GM23248 (cell line): ENCODE measurements around the gene INPP5D. TPM values are rescaled to one million over a fixed set of nuclear protein-coding genes. Genes with fewer than 3 reads are reported as not detected.

Source experiments
- DNase-seq: peaks from one replicate; pipeline ENCODE4 v3.0.0-alpha.2; 2015
- H2AFZ ChIP-seq: fragments of 200-600 bp; sonication (generic); 2 replicates; pipeline ENCODE4 v1.6.1; 2016; ENCODE audit warnings: antibody characterized with exemption
- H3F3A ChIP-seq: fragments of 200-600 bp; sonication (generic); 2 replicates; pipeline ENCODE4 v1.6.1; 2016; ENCODE audit warnings: mild to moderate bottlenecking, antibody characterized with exemption, mixed run types; ENCODE audit not compliant: insufficient read depth
- H3K27ac ChIP-seq: fragments of 200-600 bp; sonication (generic); 2 replicates; pipeline ENCODE4 v1.5.1; 2016; ENCODE audit warnings: mild to moderate bottlenecking
- H3K27me3 ChIP-seq: fragments of 200-600 bp; sonication (generic); replicated peaks from 2 replicates; pipeline ENCODE4 v1.6.1; 2016; ENCODE audit warnings: mild to moderate bottlenecking; ENCODE audit not compliant: insufficient read depth
- H3K36me3 ChIP-seq: fragments of 200-600 bp; sonication (generic); 2 replicates; pipeline ENCODE4 v1.6.1; 2016; ENCODE audit warnings: low read depth, mild to moderate bottlenecking
- H3K4me1 ChIP-seq: fragments of 200-600 bp; sonication (generic); 2 replicates; pipeline ENCODE4 v1.6.1; 2016; ENCODE audit warnings: mild to moderate bottlenecking; ENCODE audit not compliant: insufficient read depth
- H3K4me2 ChIP-seq: fragments of 200-600 bp; sonication (generic); one replicate; pipeline ENCODE4 v1.6.1; 2016; ENCODE audit warnings: mild to moderate bottlenecking; ENCODE audit not compliant: unreplicated experiment
- H3K4me3 ChIP-seq: fragments of 200-600 bp; sonication (generic); 2 replicates; pipeline ENCODE4 v1.5.1; 2016; ENCODE audit warnings: mild to moderate bottlenecking
- H3K79me2 ChIP-seq: fragments of 200-600 bp; sonication (generic); 2 replicates; pipeline ENCODE4 v1.6.1; 2016; ENCODE audit warnings: mild to moderate bottlenecking; ENCODE audit not compliant: insufficient read depth
- H3K9ac ChIP-seq: fragments of 200-600 bp; sonication (generic); 2 replicates; pipeline ENCODE4 v1.6.1; 2016; ENCODE audit warnings: mild to moderate bottlenecking
- H3K9me2 ChIP-seq: fragments of 200-600 bp; sonication (generic); 2 replicates; pipeline ENCODE4 v1.6.1; 2016; ENCODE audit warnings: mixed run types, mild to moderate bottlenecking, moderate library complexity; ENCODE audit not compliant: insufficient read depth
- H3K9me3 ChIP-seq: fragments of 200-600 bp; sonication (generic); one replicate; pipeline ENCODE4 v1.6.1; 2017; ENCODE audit warnings: low read depth
- H4K20me1 ChIP-seq: fragments of 200-600 bp; sonication (generic); 2 replicates; pipeline ENCODE4 v1.6.0; 2016; ENCODE audit not compliant: insufficient read depth
- EZH2 ChIP-seq: fragments of 200-600 bp; sonication (generic); IDR thresholded peaks from 2 replicates; pipeline ENCODE4 v1.6.1; 2018; ENCODE audit warnings: antibody characterized with exemption, mild to moderate bottlenecking; ENCODE audit not compliant: insufficient read depth, poor library complexity, severe bottlenecking
- EZH2phosphoT487 ChIP-seq: fragments of 200-600 bp; sonication (generic); IDR thresholded peaks from 2 replicates; pipeline ENCODE4 v1.6.1; 2018; ENCODE audit warnings: antibody characterized with exemption, moderate library complexity, mild to moderate bottlenecking, low read depth; ENCODE audit not compliant: insufficient read depth
- WGBS, 2 experiments: methylation state at CpG; one replicate each; pipeline ENCODE4 v1.1.6; 2015 to 2017; ENCODE audit warnings: low lambda C conversion rate in 2 of 2, low coverage in 1 of 2; ENCODE audit errors: missing lambda C conversion rate in 2 of 2; 5-methylcytosine and 5-hydroxymethylcytosine counted together
- in situ Hi-C: fragments of 300-500 bp; cut with MboI; formaldehyde crosslinking; loops from 2 replicates; pipeline ENCODE4 v1.15.0; 2020
- polyA plus RNA-seq: library from polyadenylated mRNA; unstranded; fragments of >200 nt; fragmentation: Nextera tagmentation; extraction: Ambion mirVana; gene quantifications from 2 replicates; pipeline ENCODE4 v1.2.1, GENCODE V29; 2016
- total RNA-seq: library from RNA; depleted of rRNA; stranded (reverse); fragments of >200 nt; shearing (Covaris generic); gene quantifications from 2 replicates; pipeline ENCODE4 v1.2.3, GENCODE V29; 2014

Gene INPP5D
- total and polyA plus RNA-seq, 2 experiments from 2014 or later, result 0.23 TPM; not detected in 1

DNA sequence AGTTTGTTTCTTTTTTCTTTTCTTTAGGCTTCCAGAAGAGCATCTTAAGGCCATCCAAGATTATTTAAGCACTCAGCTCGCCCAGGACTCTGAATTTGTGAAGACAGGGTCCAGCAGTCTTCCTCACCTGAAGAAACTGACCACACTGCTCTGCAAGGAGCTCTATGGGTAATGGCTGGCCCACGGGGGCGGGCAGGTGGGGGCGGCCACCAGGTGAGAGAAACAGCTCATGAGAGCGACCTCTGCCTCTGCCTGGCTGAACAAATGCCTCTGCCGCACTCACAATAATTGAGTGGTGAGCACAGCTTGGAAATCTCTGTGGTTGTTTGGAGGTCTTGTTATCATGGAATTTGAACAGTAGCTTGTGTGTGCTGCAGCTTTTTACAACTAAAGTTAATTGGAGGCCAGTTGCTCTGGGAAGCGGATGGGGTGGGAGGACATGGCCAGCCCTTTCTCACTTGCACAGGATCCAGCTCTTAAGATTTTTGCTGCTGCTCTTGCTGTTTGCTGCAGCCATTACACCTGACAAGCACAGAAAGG, 70.4 kb downstream of the INPP5D start:
- H3K27ac ChIP-seq, result no peak overlapping the region
- H3K27me3 ChIP-seq, result peaks cover 36% of the 10 kb centered on the region
- H3K4me3 ChIP-seq, result no peak overlapping the region
- H4K20me1 ChIP-seq, result no peaks in the 10 kb centered on the region
- WGBS, 2 experiments, result 58 to 64% methylated on average over 7 of the region's 7 CpGs
- H3K9me3 ChIP-seq, result no peaks in the 10 kb centered on the region
- TF ChIP-seq EZH2phosphoT487, result no peak
- TF ChIP-seq EZH2, result no peak
- no peaks in the 10 kb centered on the region for H3K9me2 ChIP-seq
- H3K4me1 ChIP-seq, result no peaks in the 10 kb centered on the region
- no peaks in the 10 kb centered on the region for H3K36me3 ChIP-seq
- no peak overlapping the region for H2AFZ ChIP-seq
- no peak overlapping the region for H3K9ac ChIP-seq
- no peaks in the 10 kb centered on the region for H3F3A ChIP-seq
- H3K4me2 ChIP-seq, result no peak overlapping the region
- in situ Hi-C loops, result no loop called here
- DNase-seq, result no peak
- H3K79me2 ChIP-seq, result no peaks in the 10 kb centered on the region

DNA sequence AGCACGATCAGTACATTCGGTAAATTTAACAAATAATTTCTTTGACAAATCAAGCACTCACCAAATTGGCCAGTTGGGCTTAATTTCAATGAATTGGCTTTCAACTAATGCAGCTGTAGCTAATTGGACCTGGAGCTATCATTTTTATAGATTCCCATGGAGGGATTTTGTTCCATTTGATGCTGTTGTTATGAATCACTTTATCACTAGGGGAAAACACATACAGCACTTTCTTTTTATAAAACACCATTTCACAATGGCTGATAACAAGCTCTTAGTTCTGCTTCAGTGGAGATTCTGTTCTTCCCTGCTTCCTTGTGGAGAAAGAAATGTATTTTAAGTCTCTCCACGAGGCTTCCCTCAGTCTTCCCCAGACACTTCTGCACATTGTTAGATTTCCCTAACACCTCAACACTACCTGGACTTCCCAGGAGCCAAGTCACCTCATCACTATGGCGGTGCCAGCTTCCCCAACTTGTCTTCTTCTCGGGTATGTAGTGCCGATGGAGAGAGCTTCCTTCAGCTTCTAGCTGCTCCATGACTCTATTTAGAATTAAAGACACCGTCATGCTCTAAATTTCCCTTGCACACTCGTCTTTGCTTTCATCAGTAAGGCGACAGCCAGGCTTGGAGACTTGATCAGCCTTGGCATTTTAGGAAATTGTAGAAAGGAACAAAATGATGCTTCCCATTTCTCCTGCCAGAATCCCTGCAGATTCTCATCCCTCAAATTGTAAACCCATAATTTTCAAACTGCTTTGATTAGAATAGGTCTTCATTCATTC, 72.0 kb downstream of the INPP5D start:
- no peak overlapping the region for H3K4me2 ChIP-seq
- no peaks in the 10 kb centered on the region for H3F3A ChIP-seq
- H2AFZ ChIP-seq, result no peak overlapping the region
- H3K9me3 ChIP-seq, result no peaks in the 10 kb centered on the region
- H3K4me1 ChIP-seq, result no peaks in the 10 kb centered on the region
- 23 to 25% methylated on average over 9 of the region's 9 CpGs for WGBS, 2 experiments
- H3K27ac ChIP-seq, result no peak overlapping the region
- no peaks in the 10 kb centered on the region for H3K36me3 ChIP-seq
- H3K9me2 ChIP-seq, result no peaks in the 10 kb centered on the region
- no peaks in the 10 kb centered on the region for H4K20me1 ChIP-seq
- H3K79me2 ChIP-seq, result no peaks in the 10 kb centered on the region
- H3K4me3 ChIP-seq, result no peak overlapping the region
- H3K9ac ChIP-seq, result no peak overlapping the region
- in situ Hi-C loops, result no loop called here
- H3K27me3 ChIP-seq, result peaks cover 35% of the 10 kb centered on the region
- no peak for DNase-seq
- TF ChIP-seq EZH2 (no peak), EZH2phosphoT487 (no peak)

DNA sequence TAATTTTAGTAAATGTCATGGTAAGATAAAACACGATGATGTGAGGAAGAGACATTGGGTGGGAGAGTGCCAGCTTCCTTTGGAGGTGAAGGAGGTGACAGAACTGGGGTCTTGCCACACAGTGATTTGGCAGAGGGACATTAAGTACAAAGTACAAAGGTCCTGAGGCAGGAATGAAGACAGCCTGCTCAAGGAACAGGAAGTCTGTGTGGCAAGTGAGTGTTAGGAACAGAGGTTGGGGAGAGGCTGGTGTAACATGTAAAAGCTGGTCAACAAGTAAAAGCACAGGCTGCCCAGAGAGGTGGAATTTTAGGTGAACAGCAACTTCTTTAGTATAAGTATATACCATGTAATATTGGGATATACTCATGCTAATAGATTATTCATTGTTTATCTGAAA, 73.1 kb downstream of the INPP5D start:
- Histone ChIP-seq H3K9me2 (no peaks in the 10 kb centered on the region), H3K4me2 (no peak overlapping the region), H3K4me1 (no peaks in the 10 kb centered on the region), H3F3A (no peaks in the 10 kb centered on the region), H3K27me3 (peaks cover 28% of the 10 kb centered on the region), H3K4me3 (no peak overlapping the region), H3K27ac (no peak overlapping the region), H4K20me1 (no peaks in the 10 kb centered on the region), H3K36me3 (no peaks in the 10 kb centered on the region), H3K9ac (no peak overlapping the region), H2AFZ (no peak overlapping the region), H3K9me3 (no peaks in the 10 kb centered on the region), H3K79me2 (no peaks in the 10 kb centered on the region)
- in situ Hi-C loops, result no loop called here
- 21 to 50% methylated on average over 1 of the region's 1 CpG for WGBS, 2 experiments
- no peak for DNase-seq
- TF ChIP-seq EZH2 (no peak), EZH2phosphoT487 (no peak)

DNA sequence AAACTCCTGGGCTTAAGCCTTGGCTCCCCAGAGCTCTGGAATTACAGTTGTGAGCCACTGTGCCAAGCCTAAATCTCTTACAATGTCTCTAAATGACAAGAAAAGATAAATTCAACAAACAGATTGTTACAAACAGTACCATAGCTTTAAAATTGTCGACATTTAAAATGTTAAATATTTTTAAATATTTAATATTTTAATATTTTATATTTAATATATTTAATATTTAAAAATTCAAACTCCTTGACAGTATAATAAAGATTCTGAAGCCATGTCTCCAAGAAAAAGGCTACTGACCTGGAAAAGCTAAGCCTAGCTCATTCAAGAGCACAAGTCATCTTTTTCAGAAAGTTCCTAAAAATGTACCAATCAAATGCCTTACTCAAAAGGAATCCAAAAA, 75.3 kb downstream of the INPP5D start:
- no peaks in the 10 kb centered on the region for H4K20me1 ChIP-seq
- no peak overlapping the region for H3K27ac ChIP-seq
- no peaks in the 10 kb centered on the region for H3K9me2 ChIP-seq
- no peak overlapping the region for H3K9ac ChIP-seq
- no peaks in the 10 kb centered on the region for H3K9me3 ChIP-seq
- in situ Hi-C loops, result no loop called here
- H3K27me3 ChIP-seq, result peaks cover 24% of the 10 kb centered on the region
- H3K4me1 ChIP-seq, result no peaks in the 10 kb centered on the region
- DNase-seq, result no peak
- TF ChIP-seq EZH2phosphoT487, result no peak
- TF ChIP-seq EZH2, result no peak
- H3K36me3 ChIP-seq, result no peaks in the 10 kb centered on the region
- WGBS, 2 experiments, result 17 to 20% methylated on average over 1 of the region's 1 CpG
- no peak overlapping the region for H3K4me2 ChIP-seq
- no peaks in the 10 kb centered on the region for H3F3A ChIP-seq
- no peaks in the 10 kb centered on the region for H3K79me2 ChIP-seq
- H2AFZ ChIP-seq, result no peak overlapping the region
- H3K4me3 ChIP-seq, result no peak overlapping the region
